H9 (cell line): ENCODE measurements around the gene APOL4. TPM values are rescaled to one million over a fixed set of nuclear protein-coding genes. Genes with fewer than 3 reads are reported as not detected.

ENCODE experiments used
- DNase-seq: peaks from one replicate; pipeline ENCODE4 v3.0.0-alpha.2; 2017
- H2AFZ ChIP-seq: one replicate; pipeline ENCODE4 v1.6.1; 2013; ENCODE audit warnings: mild to moderate bottlenecking, low read length, control low read depth, moderate library complexity
- H2AK5ac ChIP-seq: 2 replicates; pipeline ENCODE4 v1.6.1; 2013; ENCODE audit warnings: low read length, control low read depth, mixed read lengths; ENCODE audit not compliant: insufficient read length
- H2BK120ac ChIP-seq: one replicate; pipeline ENCODE4 v1.6.1; 2013; ENCODE audit warnings: low read depth, mild to moderate bottlenecking, low read length, control low read depth, inconsistent platforms; ENCODE audit not compliant: poor library complexity, severe bottlenecking
- H2BK12ac ChIP-seq: 2 replicates; pipeline ENCODE4 v1.6.1; 2013; ENCODE audit warnings: low read length, control low read depth, mixed read lengths, low read depth; ENCODE audit not compliant: insufficient read length
- H2BK15ac ChIP-seq: 2 replicates; pipeline ENCODE4 v1.6.1; 2013; ENCODE audit warnings: low read depth, low read length, control low read depth
- H2BK20ac ChIP-seq: one replicate; pipeline ENCODE4 v1.6.1; 2013; ENCODE audit warnings: low read depth, mild to moderate bottlenecking, low read length, control low read depth, inconsistent platforms; ENCODE audit not compliant: poor library complexity, severe bottlenecking
- H2BK5ac ChIP-seq: 2 replicates; pipeline ENCODE4 v1.6.1; 2013; ENCODE audit warnings: low read length, control low read depth, mixed read lengths; ENCODE audit not compliant: insufficient read length
- H3K14ac ChIP-seq: 2 replicates; pipeline ENCODE4 v1.6.1; 2013; ENCODE audit warnings: low read length, control low read depth; ENCODE audit not compliant: insufficient read depth
- H3K18ac ChIP-seq: 2 replicates; pipeline ENCODE4 v1.6.1; 2013; ENCODE audit warnings: low read depth, mild to moderate bottlenecking, mixed read lengths, low read length, control low read depth; ENCODE audit not compliant: insufficient read length
- H3K23ac ChIP-seq: 2 replicates; pipeline ENCODE4 v1.6.1; 2013; ENCODE audit warnings: low read length, control low read depth, mixed read lengths, low read depth; ENCODE audit not compliant: insufficient read length
- H3K23me2 ChIP-seq: 2 replicates; pipeline ENCODE4 v1.6.1; 2013; ENCODE audit warnings: low read depth, mild to moderate bottlenecking, mixed read lengths, low read length, control low read depth; ENCODE audit not compliant: insufficient read length, poor library complexity, severe bottlenecking
- H3K27ac ChIP-seq: 2 replicates; pipeline ENCODE4 v1.5.1; 2013; ENCODE audit warnings: low read length, control low read depth, mixed read lengths, low read depth; ENCODE audit not compliant: insufficient read length
- H3K27me3 ChIP-seq: 2 replicates; pipeline ENCODE4 v1.6.1; 2013; ENCODE audit warnings: low read length, control low read depth, inconsistent platforms; ENCODE audit not compliant: insufficient read depth
- H3K4ac ChIP-seq: 2 replicates; pipeline ENCODE4 v1.6.1; 2013; ENCODE audit warnings: low read depth, mild to moderate bottlenecking, control low read depth, inconsistent platforms, low read length, moderate library complexity
- H3K4me1 ChIP-seq: 2 replicates; pipeline ENCODE4 v1.6.1; 2013; ENCODE audit warnings: low read length, control low read depth, inconsistent platforms; ENCODE audit not compliant: insufficient read depth
- H3K4me2 ChIP-seq: 2 replicates; pipeline ENCODE4 v1.6.1; 2013; ENCODE audit warnings: low read length, control low read depth, mixed read lengths; ENCODE audit not compliant: insufficient read length, insufficient read depth
- H3K56ac ChIP-seq: 2 replicates; pipeline ENCODE4 v1.6.1; 2013; ENCODE audit warnings: low read depth, mild to moderate bottlenecking, mixed read lengths, low read length, control low read depth; ENCODE audit not compliant: insufficient read length
- H3K79me1 ChIP-seq: 2 replicates; pipeline ENCODE4 v1.6.1; 2013; ENCODE audit warnings: low read depth, mild to moderate bottlenecking, moderate library complexity, low read length, control low read depth, inconsistent platforms; ENCODE audit not compliant: insufficient read depth, poor library complexity, severe bottlenecking
- H3K79me2 ChIP-seq: 2 replicates; pipeline ENCODE4 v1.6.1; 2013; ENCODE audit warnings: low read length, control low read depth, inconsistent platforms; ENCODE audit not compliant: insufficient read depth
- H3K9ac ChIP-seq: 2 replicates; pipeline ENCODE4 v1.6.1; 2013; ENCODE audit warnings: low read length, control low read depth, mixed read lengths; ENCODE audit not compliant: insufficient read length; ENCODE audit errors: extremely low read depth
- H3K9me3 ChIP-seq: one replicate; pipeline ENCODE4 v1.6.1; 2013; ENCODE audit warnings: low read depth, low read length, inconsistent platforms; ENCODE audit not compliant: control insufficient read depth
- H3T11ph ChIP-seq: one replicate; pipeline ENCODE4 v1.6.1; 2013; ENCODE audit warnings: mild to moderate bottlenecking, low read length, control low read depth, inconsistent platforms
- H4K20me1 ChIP-seq: one replicate; pipeline ENCODE4 v1.6.1; 2013; ENCODE audit not compliant: control insufficient read depth, insufficient read length, insufficient read depth
- H4K5ac ChIP-seq: 2 replicates; pipeline ENCODE4 v1.6.1; 2013; ENCODE audit warnings: low read depth, mild to moderate bottlenecking, mixed read lengths, low read length, control low read depth; ENCODE audit not compliant: insufficient read length
- H4K8ac ChIP-seq: replicated peaks from 2 replicates; pipeline ENCODE4 v1.6.1; 2013; ENCODE audit warnings: low read length, control low read depth, mixed read lengths, low read depth; ENCODE audit not compliant: insufficient read length
- H4K91ac ChIP-seq: 2 replicates; pipeline ENCODE4 v1.6.1; 2013; ENCODE audit warnings: low read depth, mild to moderate bottlenecking, moderate library complexity, mixed read lengths, low read length, control low read depth; ENCODE audit not compliant: insufficient read length
- H3K27ac Mint-ChIP-seq, 3 experiments: 2 replicates in 2 of 3; 3 replicates in 1 of 3; pipeline ENCODE4 v1.8.0; 2020 to 2021; ENCODE audit warnings: mixed read lengths in 3 of 3, mild to moderate bottlenecking in 1 of 3, moderate library complexity in 1 of 3
- H3K27me3 Mint-ChIP-seq: 2 replicates; pipeline ENCODE4 v1.8.0; 2021; ENCODE audit warnings: low read depth, mild to moderate bottlenecking, moderate library complexity, mixed read lengths
- H3K36me3 Mint-ChIP-seq, 3 experiments: 2 replicates in 2 of 3; 3 replicates in 1 of 3; pipeline ENCODE4 v1.8.0; 2020 to 2021; ENCODE audit warnings: low read depth in 3 of 3, mixed read lengths in 3 of 3; ENCODE audit not compliant: insufficient read depth in 1 of 3
- H3K4me1 Mint-ChIP-seq, 2 experiments: 2 replicates each; pipeline ENCODE4 v1.8.0; 2020; ENCODE audit warnings: mixed read lengths in 2 of 2
- H3K4me3 Mint-ChIP-seq, 2 experiments: 2 replicates in 1 of 2; 3 replicates in 1 of 2; pipeline ENCODE4 v1.8.0; 2020 to 2021; ENCODE audit warnings: mild to moderate bottlenecking in 2 of 2, mixed read lengths in 2 of 2, moderate library complexity in 1 of 2
- H3K9me3 Mint-ChIP-seq, 2 experiments: 2 replicates in 1 of 2; 3 replicates in 1 of 2; pipeline ENCODE4 v1.8.0; 2020; ENCODE audit warnings: mild to moderate bottlenecking in 2 of 2, mixed read lengths in 2 of 2, moderate library complexity in 1 of 2
- CTCF ChIP-seq: fragments of 200-600 bp; sonication (generic); conservative IDR thresholded peaks from 3 replicates; pipeline ENCODE4 v1.8.0; 2021; ENCODE audit warnings: antibody characterized with exemption, mild to moderate bottlenecking
- WGBS: extraction: QIAGEN DNeasy Blood & Tissue Kit; methylation state at CpG from one replicate; pipeline ENCODE4 v1.1.7; 2013; ENCODE audit warnings: missing lambda C conversion rate, low lambda C conversion rate, mixed read lengths; ENCODE audit not compliant: insufficient read length; ENCODE audit errors: extremely low coverage; 5-methylcytosine and 5-hydroxymethylcytosine counted together
- total RNA-seq: library from RNA; stranded (reverse); gene quantifications from 2 replicates; pipeline ENCODE4 v1.2.1, GENCODE V29; 2021

Gene APOL4
- total RNA-seq, 1 experiment from 2014 or later, result not detected

DNA sequence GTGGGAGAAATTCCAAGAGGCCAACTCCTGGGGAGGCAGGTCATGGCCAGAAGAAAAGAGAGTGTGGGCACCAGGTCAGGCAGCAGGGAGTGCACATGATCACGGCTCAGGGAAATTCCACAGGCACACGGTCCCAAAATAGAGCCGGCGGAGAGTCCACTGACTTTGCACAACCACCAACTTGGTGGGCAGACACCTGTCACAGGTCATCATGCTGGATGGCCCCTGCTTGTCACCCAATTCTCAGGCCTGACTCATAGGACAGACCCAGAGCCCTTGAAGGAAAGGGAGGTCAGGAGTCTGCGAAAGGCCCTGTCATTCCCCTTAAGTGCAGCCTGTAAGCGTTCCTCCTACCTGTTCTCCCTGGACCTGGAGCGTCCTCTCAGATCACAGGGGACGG, 21.9 kb upstream of the APOL4 start:
- H4K91ac ChIP-seq, result no peak overlapping the region
- H3K14ac ChIP-seq, result no peak overlapping the region
- H2BK5ac ChIP-seq, result no peak overlapping the region
- no peaks in the 10 kb centered on the region for H3K27me3 ChIP-seq
- no peak overlapping the region for H4K8ac ChIP-seq
- H3K18ac ChIP-seq, result no peak overlapping the region
- no peak overlapping the region for H2AFZ ChIP-seq
- H3K4ac ChIP-seq, result no peak overlapping the region
- no peak overlapping the region for H3K56ac ChIP-seq
- no peaks in the 10 kb centered on the region; a peak in 1 of 5 replicates for H3K9me3 Mint-ChIP-seq
- H2BK20ac ChIP-seq, result no peak overlapping the region
- no peaks in the 10 kb centered on the region for H3K79me1 ChIP-seq
- H4K5ac ChIP-seq, result no peak overlapping the region
- no peak overlapping the region for H3K4me3 Mint-ChIP-seq
- H2BK12ac ChIP-seq, result no peak overlapping the region
- H3K4me1 ChIP-seq, result no peaks in the 10 kb centered on the region
- peaks cover 20% of the 10 kb centered on the region in 2 experiments for H3K4me1 Mint-ChIP-seq
- H2BK120ac ChIP-seq, result no peak overlapping the region
- H2BK15ac ChIP-seq, result no peak overlapping the region
- H3K4me2 ChIP-seq, result no peak overlapping the region
- H3K9me3 ChIP-seq, result no peaks in the 10 kb centered on the region
- H3K23ac ChIP-seq, result no peak overlapping the region
- H3K27ac Mint-ChIP-seq, result no peak overlapping the region
- TF ChIP-seq CTCF, result no peak
- no peak overlapping the region for H3K9ac ChIP-seq
- no peaks in the 10 kb centered on the region for H4K20me1 ChIP-seq
- H3T11ph ChIP-seq, result no peak overlapping the region
- WGBS, result no CpG with 5 or more reads among the region's 8 CpGs
- no peaks in the 10 kb centered on the region for H3K79me2 ChIP-seq
- no peak for DNase-seq
- peaks cover 2% of the 10 kb centered on the region; the same call in 1 of the 2 replicates for H3K27me3 Mint-ChIP-seq
- peaks cover 7 to 23% (median 19%) of the 10 kb centered on the region in 3 experiments; a peak in 6 of 7 replicates for H3K36me3 Mint-ChIP-seq
- no peak overlapping the region for H2AK5ac ChIP-seq
- no peaks in the 10 kb centered on the region for H3K23me2 ChIP-seq
- no peak overlapping the region for H3K27ac ChIP-seq
